GM12865 (cell line): ENCODE results near the gene MLLT6.
A peak's percentile ranks its signal among the peaks of the same experiment; 100 is the strongest.

Source experiments
- DNase-seq: peaks from one replicate; pipeline ENCODE4 v3.0.0; 2010; ENCODE audit warnings: low read depth
- H3K4me3 ChIP-seq: 2 replicates; pipeline ENCODE4 v1.5.1; 2011; ENCODE audit warnings: mild to moderate bottlenecking, low read depth, low read length, control low read depth
- TF ChIP-seq, protein P1 (sequence below): IDR thresholded peaks from 2 replicates; pipeline ENCODE4 v1.5.1; 2011; ENCODE audit warnings: low read length, control low read depth, low read depth, inconsistent platforms; ENCODE audit not compliant: insufficient read depth; ENCODE audit errors: missing control alignments

Gene MLLT6

DNA sequence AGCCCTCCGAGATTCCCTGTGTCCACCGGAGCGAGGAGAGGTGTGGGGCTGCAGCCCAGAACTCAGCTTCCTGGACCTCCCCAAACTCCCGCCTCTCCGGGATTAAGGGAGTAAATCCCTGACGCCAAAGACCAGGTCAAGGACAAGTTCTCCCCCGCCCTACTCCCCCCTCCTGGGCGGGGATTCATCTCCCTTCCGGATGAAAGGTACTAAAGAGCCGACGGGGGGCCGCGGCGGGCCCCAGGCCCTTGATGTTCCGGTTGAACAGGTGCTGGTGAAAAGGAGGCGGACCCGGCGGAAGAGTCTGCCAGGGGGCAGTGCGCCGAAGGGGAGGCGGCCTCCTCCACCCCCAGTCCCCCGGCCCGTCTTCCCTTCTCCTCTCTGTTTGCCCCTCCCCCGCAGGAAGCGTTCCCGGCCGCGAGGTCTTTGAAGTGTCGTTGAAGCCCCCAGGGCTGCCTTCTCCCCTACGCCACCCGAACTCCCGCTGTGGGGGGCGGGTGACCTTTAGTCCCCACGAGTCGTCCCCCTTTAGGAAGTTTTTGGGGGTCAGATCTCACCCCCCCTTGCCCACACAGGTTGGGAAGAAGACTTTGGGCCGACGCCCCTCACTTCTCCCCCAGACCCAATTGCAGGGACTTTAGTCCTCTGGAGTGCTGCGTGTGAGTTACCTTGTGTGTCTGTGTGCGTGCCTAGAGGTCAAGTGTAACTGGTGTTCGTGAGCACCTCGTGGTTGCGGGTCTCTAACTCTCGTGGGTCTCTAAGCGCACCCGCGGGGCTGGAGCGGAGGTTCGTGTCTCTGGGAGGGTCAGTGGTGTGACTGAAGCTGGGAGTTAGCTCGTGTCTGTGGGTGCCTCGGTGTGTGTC, 1.1 kb upstream of the MLLT6 start:
- TF ChIP-seq, protein P1, sequence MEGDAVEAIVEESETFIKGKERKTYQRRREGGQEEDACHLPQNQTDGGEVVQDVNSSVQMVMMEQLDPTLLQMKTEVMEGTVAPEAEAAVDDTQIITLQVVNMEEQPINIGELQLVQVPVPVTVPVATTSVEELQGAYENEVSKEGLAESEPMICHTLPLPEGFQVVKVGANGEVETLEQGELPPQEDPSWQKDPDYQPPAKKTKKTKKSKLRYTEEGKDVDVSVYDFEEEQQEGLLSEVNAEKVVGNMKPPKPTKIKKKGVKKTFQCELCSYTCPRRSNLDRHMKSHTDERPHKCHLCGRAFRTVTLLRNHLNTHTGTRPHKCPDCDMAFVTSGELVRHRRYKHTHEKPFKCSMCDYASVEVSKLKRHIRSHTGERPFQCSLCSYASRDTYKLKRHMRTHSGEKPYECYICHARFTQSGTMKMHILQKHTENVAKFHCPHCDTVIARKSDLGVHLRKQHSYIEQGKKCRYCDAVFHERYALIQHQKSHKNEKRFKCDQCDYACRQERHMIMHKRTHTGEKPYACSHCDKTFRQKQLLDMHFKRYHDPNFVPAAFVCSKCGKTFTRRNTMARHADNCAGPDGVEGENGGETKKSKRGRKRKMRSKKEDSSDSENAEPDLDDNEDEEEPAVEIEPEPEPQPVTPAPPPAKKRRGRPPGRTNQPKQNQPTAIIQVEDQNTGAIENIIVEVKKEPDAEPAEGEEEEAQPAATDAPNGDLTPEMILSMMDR = peak; percentile 5
- peak overlapping the region; percentile 83 for H3K4me3 ChIP-seq
- DNase-seq = peak; percentile 96

DNA sequence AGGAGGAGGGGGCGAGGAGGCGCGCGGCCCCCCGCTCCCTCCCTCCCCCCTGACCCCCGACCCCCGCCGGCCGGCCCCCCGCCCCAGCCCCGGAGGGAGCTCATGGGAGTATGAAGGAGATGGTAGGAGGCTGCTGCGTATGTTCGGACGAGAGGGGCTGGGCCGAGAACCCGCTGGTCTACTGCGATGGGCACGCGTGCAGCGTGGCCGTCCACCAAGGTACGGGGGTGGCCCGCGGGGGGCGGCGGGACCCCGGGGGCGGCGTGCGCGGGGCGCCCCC, 390 bp downstream of the MLLT6 start:
- peak overlapping the region; percentile 92 for H3K4me3 ChIP-seq
- TF ChIP-seq, protein P1 = no peak
- no peak for DNase-seq

DNA sequence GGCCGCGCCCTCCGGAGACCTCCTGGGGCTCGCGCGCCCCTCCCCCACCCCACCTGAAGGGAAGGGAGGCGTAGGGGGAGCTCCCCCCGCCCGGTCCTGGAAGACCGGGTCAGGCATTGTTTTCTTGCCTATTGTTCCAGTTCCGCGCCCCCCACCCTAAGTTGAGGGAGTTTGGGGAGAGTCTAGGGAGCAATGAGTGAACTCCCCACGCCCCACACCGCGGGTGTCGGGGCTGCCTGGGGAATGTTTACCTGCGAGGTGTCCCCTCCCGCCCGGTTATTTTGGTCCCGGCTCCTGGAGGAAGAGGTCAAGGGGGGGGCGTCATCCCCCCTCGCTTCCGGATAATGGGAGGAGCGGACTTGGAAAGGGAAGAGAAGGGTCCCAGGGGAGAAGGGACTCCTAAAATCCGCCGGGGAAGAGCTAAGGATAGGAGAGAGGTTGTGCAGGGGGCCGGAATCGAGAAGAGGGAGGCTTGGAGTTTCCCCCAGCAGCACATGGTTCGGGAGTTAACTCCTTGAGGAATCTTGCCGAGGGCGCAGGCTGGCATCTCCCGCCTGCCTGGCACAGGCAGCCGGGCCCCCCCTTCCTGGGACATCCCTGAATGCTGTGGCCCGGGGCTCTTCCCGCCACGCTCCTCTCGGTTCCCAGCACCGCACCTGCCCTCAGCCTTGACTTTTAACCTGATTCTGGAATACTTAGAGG, 881 bp downstream of the MLLT6 start:
- H3K4me3 ChIP-seq = peak overlapping the region; percentile 92
- TF ChIP-seq, protein P1 = no peak
- DNase-seq = peak; percentile 33

DNA sequence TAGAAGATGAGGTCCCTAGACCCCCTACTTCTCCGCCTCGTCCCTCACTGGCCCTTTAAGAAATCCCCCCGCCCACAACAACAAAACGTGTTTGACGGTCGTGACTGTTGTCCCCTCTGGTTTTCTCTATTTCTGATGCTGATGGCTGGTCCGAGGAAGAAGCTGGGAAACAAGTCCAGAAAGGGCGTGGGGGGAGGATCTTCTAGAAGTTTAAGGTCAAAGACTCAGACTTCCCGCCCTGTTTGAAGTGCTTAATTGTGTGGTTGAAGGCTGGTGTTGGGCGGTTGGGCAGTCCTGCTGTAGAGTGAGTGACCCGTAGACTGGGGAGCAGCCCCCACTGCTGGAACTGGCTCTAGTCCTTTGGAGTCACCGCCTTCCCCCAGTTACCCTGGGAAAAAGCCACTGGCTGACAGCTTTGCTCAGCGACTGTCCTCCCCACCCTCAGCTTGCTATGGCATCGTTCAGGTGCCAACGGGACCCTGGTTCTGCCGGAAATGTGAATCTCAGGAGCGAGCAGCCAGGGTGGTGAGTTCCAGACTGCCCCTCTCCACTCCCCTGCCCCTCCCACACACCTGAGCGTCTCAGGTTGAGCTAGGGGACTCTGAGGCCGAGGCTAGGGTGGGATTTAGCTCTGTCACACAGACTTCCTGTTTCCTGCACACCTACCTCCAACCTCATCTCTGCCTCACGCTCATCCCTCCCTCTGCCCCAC, 1.6 kb downstream of the MLLT6 start:
- DNase-seq = peak; percentile 38
- H3K4me3 ChIP-seq = peak overlapping the region; percentile 92
- TF ChIP-seq, protein P1 = no peak

DNA sequence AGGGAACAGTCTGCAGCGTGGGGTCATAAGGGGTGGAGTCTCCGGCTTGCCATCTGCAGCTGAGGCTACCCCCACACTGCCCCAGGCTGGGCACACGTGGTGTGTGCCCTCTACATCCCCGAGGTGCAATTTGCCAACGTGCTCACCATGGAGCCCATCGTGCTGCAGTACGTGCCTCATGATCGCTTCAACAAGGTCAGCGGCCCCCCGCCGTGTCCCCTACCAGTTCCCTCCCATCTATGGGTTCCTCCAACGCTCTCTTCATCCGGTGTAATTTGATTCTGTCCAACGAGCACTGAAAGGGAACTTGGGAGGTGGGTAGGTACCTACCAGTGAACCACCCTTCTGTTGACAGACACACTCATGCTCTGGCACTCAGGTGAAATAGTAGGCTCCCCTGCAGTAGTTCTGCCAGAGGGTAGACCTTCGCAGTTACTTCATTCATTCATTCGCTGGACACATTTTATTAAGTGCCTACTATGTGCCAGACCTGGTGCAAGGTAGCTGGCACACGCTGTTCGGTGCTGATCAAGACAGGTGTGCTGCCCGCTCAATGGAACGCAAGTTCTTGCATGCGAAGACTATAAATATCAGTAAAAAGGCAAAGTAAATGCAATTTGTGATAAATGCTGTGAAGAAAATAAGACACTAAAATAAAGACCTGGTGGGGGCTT, 2.7 kb downstream of the MLLT6 start:
- TF ChIP-seq, protein P1 = no peak
- DNase-seq = no peak
- H3K4me3 ChIP-seq = no peak overlapping the region

DNA sequence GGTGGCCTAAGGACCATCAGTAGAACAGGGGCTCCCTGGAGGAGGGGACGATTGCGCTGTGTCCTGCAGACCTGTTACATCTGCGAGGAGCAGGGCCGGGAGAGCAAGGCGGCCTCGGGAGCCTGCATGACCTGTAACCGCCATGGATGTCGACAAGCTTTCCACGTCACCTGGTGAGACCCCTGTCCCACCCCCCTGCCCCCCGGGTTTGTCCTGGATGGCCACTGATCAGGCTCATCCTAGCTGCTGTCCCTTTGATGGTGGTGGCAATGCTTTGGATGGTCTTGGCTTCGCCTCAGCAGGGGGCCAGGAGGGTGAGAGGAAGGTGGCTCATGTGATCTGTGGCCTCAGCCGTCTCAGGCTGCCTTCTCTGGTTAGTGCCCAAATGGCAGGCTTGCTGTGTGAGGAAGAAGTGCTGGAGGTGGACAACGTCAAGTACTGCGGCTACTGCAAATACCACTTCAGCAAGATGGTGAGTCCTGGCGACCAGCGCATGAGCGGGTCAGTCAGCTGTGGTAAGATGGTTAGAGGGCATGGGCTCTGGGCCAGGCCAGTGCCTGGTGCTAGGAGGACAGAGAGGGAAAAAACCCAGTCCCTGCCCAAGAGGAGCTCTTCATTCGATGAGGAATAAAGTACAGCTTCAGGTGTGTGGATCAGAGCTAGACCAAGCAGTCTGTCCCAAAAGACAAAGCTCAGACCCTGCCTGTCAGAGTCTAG, 4.2 kb downstream of the MLLT6 start:
- TF ChIP-seq, protein P1 = no peak
- H3K4me3 ChIP-seq = no peak overlapping the region
- DNase-seq = no peak
